SH-SY5Y (cell line): ENCODE measurements around the gene GPC3.

Experiments used
- GATA2 ChIP-seq: IDR thresholded peaks from 2 replicates; pipeline ENCODE4 v1.6.1; 2011; ENCODE audit warnings: mild to moderate bottlenecking, low read depth, low read length
- GATA3 ChIP-seq: IDR thresholded peaks from 2 replicates; pipeline ENCODE4 v1.6.1; 2011; ENCODE audit warnings: low read depth, mild to moderate bottlenecking, low read length, moderate library complexity

GPC3 gene

DNA sequence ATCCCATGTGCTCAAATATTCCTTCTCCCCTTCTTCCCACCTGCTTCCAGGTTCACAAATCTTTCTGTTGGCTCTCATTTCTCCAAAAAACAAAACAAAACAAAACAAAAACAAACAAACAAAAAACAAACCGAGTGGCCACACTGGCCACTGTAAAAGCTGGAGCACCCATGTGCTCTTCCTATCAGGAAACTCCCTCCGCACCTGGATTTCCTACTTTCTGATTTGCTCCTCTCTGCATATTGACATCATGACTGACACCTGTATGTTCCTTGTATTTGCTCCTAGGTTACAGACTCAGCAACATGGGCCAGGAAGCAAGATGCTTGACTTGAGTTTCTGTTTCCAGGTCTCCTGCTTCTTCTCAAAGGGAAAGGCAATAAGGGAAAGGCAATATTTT is 258.8 kb downstream of the GPC3 start:
- TF ChIP-seq GATA3 (no peak), GATA2 (no peak)

- no peak for TF ChIP-seq GATA3
Measured at GRCh38 chrX:133726211-133726630, 259.2 kb downstream of the GPC3 start.

- TF ChIP-seq GATA3 (no peak), GATA2 (no peak)
Measured at GRCh38 chrX:133723930-133724329, 261.5 kb downstream of the GPC3 start.

GRCh38 chrX:133722756-133723155 is 262.6 kb downstream of the GPC3 start:
- TF ChIP-seq GATA2 (no peak), GATA3 (no peak)

- TF ChIP-seq GATA2 (no peak), GATA3 (no peak)
Measured at GRCh38 chrX:133715715-133716114, 269.7 kb downstream of the GPC3 start.

- TF ChIP-seq GATA2 (no peak), GATA3 (no peak)
Measured at GRCh38 chrX:133709501-133709900, 275.9 kb downstream of the GPC3 start.

- TF ChIP-seq GATA3 = no peak
- no peak for TF ChIP-seq GATA2
Measured at GRCh38 chrX:133706890-133707289, 278.5 kb downstream of the GPC3 start.

GRCh38 chrX:133702230-133702629 is 283.2 kb downstream of the GPC3 start:
- TF ChIP-seq GATA3 (no peak), GATA2 (no peak)

DNA sequence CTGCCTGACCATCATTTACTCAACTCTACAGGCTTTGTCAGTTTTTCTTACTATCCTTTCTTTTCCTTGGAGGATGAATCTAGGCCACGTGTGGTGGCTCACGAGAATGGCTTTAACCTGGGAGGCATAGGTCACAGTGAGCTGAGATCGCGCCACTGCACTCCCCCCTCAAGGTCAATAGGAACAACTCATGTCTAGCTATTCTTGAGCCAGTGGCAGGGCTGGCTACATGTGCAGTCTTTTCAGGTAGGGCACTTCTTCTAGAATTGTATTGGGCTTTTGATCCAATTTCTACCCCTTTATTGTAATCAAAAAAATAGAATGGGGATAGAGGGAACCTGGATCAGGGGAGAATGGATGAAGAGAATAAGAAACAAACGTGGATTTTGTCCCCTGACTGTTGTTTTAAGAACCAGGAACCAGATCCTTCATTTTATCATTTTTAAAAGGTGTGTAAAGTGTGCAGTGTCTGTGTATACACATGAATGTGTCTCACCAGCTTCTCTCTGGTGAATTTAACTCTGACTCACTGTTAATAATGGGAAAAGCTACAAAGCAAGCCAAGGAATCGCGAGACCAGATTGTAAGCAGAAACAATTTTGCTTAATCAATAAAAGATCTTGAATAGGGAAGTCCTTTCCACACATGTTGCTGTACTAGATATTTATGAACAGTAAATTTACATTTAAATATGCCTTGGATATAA is 286.2 kb downstream of the GPC3 start:
- TF ChIP-seq GATA3 = no peak
- TF ChIP-seq GATA2 = no peak

DNA sequence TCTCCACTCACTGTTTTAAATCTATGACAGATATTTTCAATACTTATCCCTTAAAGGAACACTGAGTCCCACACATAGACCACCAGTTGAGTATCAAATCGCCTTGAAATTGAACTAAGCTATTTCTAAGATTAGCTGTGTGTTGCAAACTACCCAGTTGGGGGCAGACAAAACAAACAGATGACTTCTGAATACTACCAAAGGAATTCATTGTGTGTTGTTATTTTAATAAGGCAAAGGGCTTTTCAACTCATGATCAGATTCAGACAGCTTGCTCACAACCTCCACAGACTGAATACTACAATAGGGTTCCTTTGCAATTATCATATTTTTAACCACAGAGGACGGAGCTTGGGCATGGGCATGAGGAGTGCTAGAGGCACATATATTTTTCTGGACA is 287.1 kb downstream of the GPC3 start:
- TF ChIP-seq GATA3 (no peak), GATA2 (no peak)

DNA sequence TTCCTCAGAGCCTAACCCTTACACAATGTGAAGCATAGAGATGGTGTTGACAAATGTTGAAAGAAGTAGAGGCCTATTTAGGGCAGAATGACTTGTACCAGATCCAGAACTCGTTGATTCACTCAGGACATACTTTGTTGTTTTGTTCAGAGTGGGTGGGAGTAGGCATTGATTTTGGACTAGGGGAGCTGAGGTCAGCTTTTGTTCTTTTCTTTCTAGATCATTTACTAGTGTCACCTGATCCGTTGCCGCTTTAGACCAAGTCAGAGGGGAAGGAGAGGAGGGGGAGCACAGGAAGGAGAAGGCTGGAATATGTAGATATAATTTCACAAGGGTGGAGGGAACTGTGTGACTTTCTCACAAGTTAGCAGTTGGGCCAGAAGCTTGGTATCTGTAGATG is 287.7 kb downstream of the GPC3 start:
- TF ChIP-seq GATA3 (no peak), GATA2 (no peak)

DNA sequence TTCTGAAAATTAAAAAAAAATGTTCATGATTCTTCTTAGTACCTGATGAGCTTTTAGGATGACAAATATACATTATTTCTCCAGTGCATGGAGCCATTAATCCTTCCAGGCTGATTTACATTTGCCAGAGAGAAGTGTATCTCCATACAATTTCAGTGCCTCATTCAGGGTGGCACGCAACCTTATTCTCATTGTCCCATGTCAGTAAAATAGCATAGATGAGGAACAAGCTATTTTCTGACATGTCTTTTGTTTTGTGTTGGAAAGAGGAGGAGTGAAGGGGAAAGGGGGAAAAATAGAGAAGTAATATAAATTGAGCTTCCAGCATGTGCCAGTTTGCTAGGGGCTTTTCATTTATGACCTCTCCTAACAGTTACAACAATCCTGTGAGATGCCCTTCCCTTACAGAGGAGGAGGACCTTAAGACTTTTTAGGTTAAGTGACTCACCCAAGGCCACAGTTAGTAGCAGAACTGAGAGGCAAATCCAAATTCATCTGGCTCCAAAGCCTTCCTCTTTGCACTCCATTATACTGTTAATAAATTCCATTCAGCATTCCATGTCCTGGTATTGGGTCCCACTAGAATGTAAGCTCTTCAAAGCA is 295.3 kb downstream of the GPC3 start:
- TF ChIP-seq GATA3 = no peak
- TF ChIP-seq GATA2 = no peak

DNA sequence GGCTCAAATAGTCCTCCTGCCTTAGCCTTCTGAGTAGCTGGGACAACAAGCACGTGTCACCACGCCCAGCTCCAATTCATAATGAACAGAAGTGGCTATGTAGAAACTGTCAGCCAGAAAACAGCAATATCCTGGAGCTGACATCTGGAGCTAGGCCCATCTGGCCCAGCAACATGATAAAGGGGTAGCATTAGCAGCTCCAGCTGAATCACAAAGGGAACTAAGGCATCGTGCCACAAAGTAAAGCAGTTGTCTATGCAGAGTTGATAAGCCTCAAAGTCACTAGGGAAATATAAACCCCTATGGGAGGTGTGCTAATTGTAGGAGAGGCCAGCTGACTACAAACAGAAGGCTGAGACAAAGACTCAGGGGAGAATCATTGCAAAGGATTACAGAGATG is 299.6 kb downstream of the GPC3 start:
- TF ChIP-seq GATA2 (no peak), GATA3 (no peak)

- no peak for TF ChIP-seq GATA2
Measured at GRCh38 chrX:133681897-133682296, 303.5 kb downstream of the GPC3 start.

GRCh38 chrX:133681421-133681820 is 304.0 kb downstream of the GPC3 start:
- TF ChIP-seq GATA2 = no peak
- TF ChIP-seq GATA3 = no peak
